ENCODE measurements around the gene MEIS1. TPM values are rescaled to one million over a fixed set of nuclear protein-coding genes. Genes with fewer than 3 reads are reported as not detected.
A peak's percentile ranks its signal among the peaks of the same experiment; 100 is the strongest.

MEIS1 gene
- total and polyA plus RNA-seq, 3 donors from 2014 or later: 10.8 to 13.8 (median 13.5) TPM

GRCh38 chr2:66595556-66595955 is 160.6 kb downstream of the MEIS1 start:
- Histone ChIP-seq H3K36me3 (ENCODE audit: low read depth, missing control alignments) (no peaks in the 10 kb centered on the region), H3K4me1 (peaks cover 17% of the 10 kb centered on the region)
- WGBS, 2 donors: 22 to 36% methylated on average over 2 of the region's 2 CpGs

DNA sequence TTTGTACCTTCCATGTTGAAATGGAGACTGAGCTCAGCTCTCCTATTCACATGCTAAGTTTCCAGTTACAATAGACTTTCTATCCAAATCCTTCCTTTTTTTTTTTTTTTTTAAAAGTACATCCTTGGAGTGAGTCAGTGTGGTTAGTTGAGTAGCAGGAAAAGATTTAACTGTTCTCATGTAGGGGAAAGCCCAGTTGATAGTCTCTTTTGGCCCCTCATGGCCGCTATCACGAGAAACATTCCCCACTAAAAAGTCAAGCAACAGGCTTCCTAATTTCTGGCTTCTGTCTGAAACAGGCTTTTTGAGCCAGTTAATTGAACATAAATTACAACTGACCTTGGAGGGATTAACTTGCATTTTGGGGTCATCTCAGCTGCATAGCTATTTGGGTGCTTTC is 161.3 kb downstream of the MEIS1 start:
- H3K9me3 ChIP-seq: no peaks in the 10 kb centered on the region
- peaks cover 17% of the 10 kb centered on the region for H3K4me1 ChIP-seq
- no peak overlapping the region for H3K4me3 ChIP-seq
- WGBS, 2 donors: 46 to 50% methylated on average over 2 of the region's 2 CpGs
- no peaks in the 10 kb centered on the region for H3K36me3 ChIP-seq (ENCODE audit: low read depth, missing control alignments)
- DNase-seq: no peak
- peak overlapping the region in 1 of 2 donors; percentile 43 for H3K27ac ChIP-seq
- intact Hi-C loops (cut with DNase I; ENCODE audit: low total_unique reads): no loop called here
- TF ChIP-seq CTCF (IDR thresholded peaks at IDR 0.05) (no peak), POLR2A (IDR thresholded peaks at IDR 0.05) (no peak)
- H3K27me3 ChIP-seq: no peaks in the 10 kb centered on the region

More at GRCh38 chr2:66595556-66595955, 160.6 kb downstream of the MEIS1 start:
- no peak for DNase-seq
- Histone ChIP-seq H3K27me3 (no peaks in the 10 kb centered on the region), H3K4me3 (no peak overlapping the region), H3K27ac (peak overlapping the region in 1 of 2 donors; percentile 43), H3K9me3 (no peaks in the 10 kb centered on the region)
- intact Hi-C loops (cut with DNase I; ENCODE audit: low total_unique reads): no loop called here
- no peak for TF ChIP-seq CTCF (IDR thresholded peaks at IDR 0.05)

GRCh38 chr2:66601624-66602023 is 166.7 kb downstream of the MEIS1 start:
- no peak overlapping the region for H3K4me3 ChIP-seq
- intact Hi-C loops (cut with DNase I; ENCODE audit: low total_unique reads): no loop called here
- DNase-seq: no peak
- TF ChIP-seq CTCF (IDR thresholded peaks at IDR 0.05): no peak
- TF ChIP-seq POLR2A (IDR thresholded peaks at IDR 0.05): no peak
- H3K4me1 ChIP-seq: peaks cover 4% of the 10 kb centered on the region
- 60 to 72% methylated on average over 4 of the region's 4 CpGs for WGBS, 2 donors
- no peak overlapping the region for H3K27ac ChIP-seq
- H3K9me3 ChIP-seq: no peaks in the 10 kb centered on the region
- H3K36me3 ChIP-seq (ENCODE audit: low read depth, missing control alignments): no peaks in the 10 kb centered on the region
- H3K27me3 ChIP-seq: no peaks in the 10 kb centered on the region

DNA sequence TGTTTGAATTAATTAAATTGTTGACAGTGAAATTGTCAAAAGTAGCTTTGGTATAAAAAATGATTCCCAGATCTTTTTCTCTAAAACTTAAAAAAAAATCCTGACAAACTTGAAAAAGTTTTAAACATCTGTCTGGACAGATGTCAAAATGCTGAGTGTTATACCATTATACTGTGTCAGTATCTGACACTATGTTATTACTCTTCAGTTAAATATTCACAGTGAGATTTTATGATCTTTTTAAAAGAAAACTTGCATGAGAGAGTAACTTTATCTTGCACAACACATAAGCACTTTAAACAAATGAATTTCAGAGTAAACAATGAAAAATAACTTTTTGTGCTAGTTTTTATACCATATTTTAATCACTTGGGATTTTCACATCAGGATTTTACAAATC is 167.4 kb downstream of the MEIS1 start:
- DNase-seq: no peak
- Histone ChIP-seq H3K27ac (no peak overlapping the region), H3K4me3 (no peak overlapping the region), H3K9me3 (no peaks in the 10 kb centered on the region), H3K4me1 (no peaks in the 10 kb centered on the region), H3K36me3 (ENCODE audit: low read depth, missing control alignments) (no peaks in the 10 kb centered on the region), H3K27me3 (no peaks in the 10 kb centered on the region)
- intact Hi-C loops (cut with DNase I; ENCODE audit: low total_unique reads): no loop called here
- TF ChIP-seq CTCF (IDR thresholded peaks at IDR 0.05) (no peak), POLR2A (IDR thresholded peaks at IDR 0.05) (no peak)

DNA sequence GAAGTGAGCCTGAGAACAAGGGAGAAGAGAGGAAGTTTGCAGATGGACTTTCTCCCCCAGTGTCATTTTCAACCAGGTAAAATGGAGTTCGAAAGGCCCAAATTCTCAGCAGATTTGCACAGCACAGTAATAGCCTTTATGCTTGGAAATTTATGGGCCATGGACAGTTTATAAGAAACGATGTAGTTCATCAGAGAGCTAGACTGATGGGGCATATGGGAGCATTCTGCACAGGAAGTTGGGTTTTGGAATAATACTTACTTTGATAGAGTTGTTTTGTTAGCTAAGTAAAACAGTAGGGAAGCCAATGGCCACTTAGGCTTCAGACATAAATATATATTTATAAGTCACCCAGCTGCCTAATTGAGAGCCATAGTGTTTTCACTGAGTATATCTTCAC is 169.4 kb downstream of the MEIS1 start:
- H3K9me3 ChIP-seq: no peaks in the 10 kb centered on the region
- H3K27me3 ChIP-seq: no peaks in the 10 kb centered on the region
- no peaks in the 10 kb centered on the region for H3K36me3 ChIP-seq (ENCODE audit: low read depth, missing control alignments)
- no peak overlapping the region for H3K4me3 ChIP-seq
- H3K27ac ChIP-seq: no peak overlapping the region
- H3K4me1 ChIP-seq: no peaks in the 10 kb centered on the region
- DNase-seq: no peak
- WGBS, 2 donors: 74 to 76% methylated on average over 2 of the region's 2 CpGs
- TF ChIP-seq CTCF (IDR thresholded peaks at IDR 0.05) (no peak), POLR2A (IDR thresholded peaks at IDR 0.05) (no peak)
- intact Hi-C loops (cut with DNase I; ENCODE audit: low total_unique reads): no loop called here

Data from testis (tissue), 3 donors.